COR-L47 (cell line): ENCODE data around the gene SYNPR.

ENCODE experiments used
- DNase-seq: peaks from one replicate; lab custom pipeline; 2025; lab: John Stamatoyannopoulos, UW

Gene SYNPR

DNA sequence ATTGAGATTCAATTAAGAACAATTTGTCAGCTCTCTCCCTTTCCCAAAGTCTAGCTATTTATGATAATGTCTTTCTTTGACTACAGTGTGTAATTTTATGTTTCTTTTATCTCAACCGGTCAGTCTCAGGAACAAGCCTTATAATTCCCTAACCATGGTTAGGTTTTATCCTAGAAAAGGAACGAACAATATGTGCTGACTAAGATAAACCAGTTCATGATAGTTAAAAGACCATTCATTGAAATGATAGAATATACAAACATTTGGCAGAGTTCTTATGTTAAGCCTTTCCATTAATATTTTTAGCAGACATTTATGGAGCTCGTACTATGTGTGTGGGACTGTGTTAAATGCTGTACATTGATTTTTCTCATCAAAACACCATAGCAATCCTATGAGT is 106.3 kb downstream of the SYNPR start:
- DNase-seq = no peak

DNA sequence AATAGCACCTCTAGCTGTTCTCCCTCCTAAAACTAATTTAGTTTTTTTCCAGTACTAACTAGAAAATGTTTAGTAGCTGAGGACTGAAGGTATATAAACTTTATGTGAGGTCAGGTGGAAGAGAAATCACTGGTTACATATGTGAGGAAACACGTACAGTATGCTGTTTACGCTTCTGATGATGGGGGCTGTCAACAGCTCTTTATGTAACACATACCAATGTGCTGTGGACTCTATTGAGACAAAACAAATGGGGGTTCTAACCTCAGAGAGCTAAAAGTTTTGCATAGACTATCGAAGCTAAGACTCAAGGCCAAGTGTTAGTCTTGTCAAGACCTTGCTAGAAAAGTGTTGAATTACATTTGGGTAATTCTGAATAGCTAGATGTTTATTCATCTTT is 107.5 kb downstream of the SYNPR start:
- no peak for DNase-seq

DNA sequence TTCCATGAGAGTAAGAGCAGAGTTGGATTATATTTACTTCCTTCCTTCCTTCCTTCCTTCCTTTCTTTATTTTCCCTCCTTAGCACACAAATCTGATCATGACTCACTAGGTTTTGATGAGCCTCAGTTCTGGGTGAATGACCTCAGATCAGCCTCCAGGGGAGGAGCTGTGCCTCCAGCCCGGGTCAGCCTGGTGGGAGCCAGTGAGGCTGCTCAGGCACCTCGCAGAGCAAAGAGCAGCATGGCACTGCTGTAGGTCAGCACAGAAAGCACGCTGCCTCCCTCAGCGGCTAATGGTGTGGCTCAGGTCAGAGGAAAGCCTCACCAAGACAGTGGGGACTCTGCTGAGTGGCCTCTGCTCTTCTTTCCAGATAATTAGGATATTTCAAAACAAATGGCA is 108.5 kb downstream of the SYNPR start:
- no peak for DNase-seq

DNA sequence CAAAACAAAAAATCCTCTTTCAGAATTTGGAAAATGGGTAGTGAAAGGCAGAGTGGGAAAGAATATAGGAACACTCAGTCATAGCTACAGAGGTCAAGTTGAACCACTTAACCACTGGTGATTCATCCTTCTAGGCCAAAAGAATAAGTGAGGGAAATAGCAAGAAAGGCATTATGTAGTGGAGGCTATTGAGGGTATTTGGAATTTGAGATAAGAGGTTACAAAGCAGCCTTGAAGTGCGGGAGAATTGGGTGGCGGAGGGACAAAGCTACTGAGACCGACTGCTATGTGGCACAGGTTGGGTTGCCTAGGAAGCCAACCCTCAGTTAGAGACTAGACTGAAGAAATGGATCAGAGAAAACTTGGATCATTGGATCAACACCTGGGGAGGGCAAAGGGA is 109.5 kb downstream of the SYNPR start:
- no peak for DNase-seq

DNA sequence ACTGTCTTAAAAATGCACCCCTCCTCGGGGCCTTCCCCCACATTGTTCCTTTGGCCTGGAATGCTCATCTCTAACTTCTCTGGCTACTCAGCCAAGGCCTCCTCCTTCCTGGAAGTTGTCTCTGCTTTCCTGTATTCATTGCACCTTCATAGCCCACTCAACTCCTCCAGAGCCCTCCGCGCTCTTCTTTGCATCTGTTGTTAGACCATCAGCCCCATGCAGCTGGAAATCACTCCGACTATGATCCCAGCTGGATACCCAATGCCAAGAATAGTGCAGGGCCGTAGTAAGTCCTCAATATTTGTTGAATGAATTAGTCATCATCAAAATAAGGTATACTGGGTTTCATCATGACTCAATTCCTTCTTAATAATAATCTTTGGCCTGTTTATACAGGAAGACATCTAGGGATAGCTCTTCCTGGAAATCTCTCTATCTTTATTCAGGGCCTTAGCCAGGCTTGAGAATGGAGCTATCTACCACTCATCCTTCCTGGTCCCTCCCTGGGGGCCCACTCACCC is 112.7 kb downstream of the SYNPR start:
- no peak for DNase-seq

DNA sequence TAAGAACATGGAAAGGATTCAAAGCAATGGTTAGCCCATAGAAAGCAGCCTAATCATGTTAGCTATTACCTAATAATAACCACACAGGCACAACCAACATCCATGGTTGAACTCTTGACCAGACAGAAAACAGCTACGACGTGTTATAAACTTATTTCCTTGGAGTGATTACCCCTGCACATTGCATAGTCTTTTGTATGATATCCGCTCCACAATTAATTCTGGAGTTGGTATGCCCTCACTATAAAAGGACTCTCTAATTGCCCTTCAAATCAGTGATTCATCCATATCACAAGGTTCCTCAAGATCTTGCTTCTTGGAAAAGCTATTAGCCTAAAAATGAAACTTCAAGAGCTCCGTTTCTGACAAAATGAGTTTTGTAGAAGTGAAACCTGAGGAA is 117.9 kb downstream of the SYNPR start:
- DNase-seq = no peak

DNA sequence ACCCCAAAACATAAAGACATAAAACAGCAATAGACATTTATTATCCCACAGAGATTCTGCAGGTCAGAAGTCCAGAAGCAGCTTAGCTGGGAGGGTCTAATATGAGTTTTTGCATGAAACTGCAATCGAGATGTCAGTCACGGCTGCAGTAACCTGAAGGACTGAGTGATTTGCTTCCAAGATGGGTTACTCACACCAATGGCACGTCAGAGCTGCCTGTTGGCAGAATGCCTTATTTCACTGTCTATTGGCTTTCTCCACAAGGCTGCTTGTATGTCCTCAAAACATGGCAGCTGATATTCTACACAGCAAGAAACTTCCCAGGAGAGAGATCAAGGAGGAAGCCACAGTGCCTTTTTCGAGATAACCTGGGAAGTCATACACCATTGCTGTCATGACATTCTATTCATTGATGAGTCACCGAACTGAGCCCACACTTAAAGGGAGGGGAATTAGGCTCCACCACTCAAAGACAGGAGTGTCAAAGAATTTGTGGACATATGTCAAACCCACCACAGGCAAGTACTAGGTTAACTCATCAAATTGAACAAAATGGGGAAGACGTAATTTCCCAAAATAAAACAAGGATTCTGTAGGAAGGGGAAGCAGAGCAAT is 122.2 kb downstream of the SYNPR start:
- DNase-seq = no peak

DNA sequence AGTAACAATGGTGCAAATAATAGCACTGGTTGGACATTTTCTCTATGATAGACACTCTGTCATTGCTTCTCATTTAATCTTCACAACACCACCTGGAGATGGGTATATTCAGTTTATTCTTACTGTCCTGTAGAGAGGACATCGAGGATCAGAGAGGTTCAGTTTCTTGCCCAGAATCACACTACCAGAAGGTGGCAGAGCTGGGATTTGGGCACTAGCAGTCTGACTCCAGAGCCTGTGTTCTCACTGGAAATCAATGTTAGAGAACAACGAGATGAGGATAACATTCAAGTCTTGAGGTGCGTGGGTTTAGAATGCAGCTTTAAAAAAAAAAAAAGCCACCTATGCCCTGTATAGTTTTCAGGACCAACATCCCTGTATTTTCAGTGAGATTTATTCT is 127.8 kb downstream of the SYNPR start:
- DNase-seq = no peak

DNA sequence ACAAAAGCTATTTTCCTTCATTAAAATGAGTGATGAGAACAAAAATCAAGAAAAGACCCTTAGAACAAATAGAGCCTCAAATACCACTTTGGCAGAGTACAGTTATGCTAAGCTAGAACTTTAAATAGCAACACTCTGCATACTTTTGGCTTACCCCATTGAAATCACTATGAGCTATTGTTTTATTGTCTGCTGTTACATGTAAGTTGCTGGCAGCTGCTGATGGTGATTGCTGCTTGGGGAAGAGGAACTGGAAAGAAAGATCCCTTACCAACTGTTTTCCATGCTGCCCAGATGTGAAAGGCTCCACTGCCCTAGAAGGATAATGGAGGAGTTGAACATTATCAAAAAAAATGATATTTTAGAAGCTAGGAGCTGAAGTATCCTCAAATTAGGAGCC is 135.4 kb downstream of the SYNPR start:
- no peak for DNase-seq

DNA sequence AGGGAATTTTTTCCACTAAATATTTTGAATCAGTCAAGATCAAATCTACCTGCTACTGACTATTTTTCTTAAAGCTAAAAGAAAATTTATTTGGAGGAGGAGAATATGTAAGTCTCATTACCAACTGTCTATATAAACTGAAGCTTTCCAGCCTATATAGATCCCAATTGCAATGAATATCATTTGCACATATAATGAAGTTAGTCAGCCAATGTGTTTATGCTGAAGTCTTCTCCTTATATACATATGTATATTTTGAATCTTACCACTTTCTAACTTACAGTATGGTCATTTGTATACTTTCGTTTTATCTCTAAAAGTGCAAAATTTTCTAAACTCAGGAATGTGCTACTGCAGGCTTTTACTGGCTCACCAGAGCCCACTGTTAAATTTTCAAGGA is 136.5 kb downstream of the SYNPR start:
- DNase-seq = no peak

DNA sequence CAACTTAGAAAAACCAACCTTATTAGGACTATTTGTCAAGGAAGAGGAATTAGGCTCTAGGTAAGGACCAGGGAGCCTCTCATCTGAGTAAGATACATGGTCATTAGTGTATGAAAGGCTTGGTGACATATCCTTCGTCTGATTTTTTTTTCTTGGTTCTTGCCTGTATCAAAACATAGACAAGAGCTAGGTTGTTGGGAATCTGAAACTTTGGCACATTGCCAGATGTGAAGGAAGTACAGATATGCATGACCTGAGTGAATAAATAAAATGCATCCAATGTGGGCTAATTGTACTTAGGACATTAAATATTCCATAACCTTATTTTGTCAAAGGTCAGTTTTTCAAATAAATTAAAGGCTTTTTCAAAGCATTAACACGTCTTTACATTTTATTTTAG is 151.8 kb downstream of the SYNPR start:
- no peak for DNase-seq

DNA sequence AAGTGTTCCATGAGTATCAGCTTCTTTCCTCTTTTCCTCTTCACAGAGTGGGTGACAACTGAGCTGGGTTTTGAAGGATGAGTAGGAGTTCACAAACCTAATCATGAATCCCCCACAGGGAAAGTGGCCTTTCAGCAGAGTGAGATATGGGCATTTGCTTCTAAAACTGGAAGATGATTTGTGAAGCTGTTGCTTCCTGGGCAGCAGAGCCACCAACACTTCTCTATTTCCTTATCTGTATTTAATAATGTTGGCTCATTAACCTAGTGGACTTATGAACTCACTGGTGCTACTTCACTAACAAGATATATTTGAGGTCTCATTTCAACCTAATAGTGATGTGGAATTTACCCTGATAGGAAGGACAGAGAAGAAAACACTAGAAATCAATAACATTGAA is 152.8 kb downstream of the SYNPR start:
- DNase-seq = no peak

DNA sequence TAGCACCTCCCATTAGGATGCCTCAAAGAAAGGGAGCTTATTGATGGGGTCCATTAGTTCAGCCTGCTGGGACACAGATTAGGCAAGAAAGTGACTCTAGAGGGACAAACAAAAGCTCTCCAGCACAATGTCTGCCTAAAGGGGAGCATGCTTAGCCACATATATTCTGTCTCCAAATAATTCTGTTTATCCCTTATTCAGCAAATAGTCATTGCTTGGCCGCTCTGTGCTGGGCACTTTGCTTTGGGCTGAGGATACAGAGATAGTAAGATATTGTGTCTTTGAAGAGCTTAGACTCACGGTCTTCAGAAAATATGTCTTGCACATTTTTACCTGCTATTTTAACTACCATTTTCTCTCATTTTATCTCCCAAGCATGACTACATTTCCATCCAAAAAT is 159.8 kb downstream of the SYNPR start:
- DNase-seq = no peak

DNA sequence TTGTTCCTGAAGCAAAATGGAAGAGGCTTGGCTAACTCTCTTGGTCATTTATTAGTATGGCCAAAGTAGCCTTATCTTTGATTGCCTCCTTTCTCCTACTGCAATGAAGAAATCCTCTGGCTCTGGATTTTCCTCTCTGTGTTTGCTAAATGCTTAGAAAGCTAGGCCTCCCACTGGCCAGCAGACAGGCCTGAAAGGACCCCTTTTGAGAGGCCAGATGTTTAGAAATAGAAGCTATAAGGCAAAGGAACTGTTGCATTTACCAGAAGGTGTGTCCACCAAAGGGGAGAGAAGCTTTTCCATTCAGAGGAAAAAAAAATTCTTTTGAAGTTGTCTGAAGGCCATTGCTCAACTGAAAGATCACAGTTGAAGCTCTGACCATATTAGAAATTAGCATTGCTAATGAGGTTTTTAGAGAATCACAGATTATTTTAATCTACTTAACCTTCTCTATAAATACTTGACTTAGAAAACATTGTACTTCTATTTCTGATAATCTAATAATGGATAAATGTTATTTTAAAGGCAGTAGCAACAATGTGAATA is 160.8 kb downstream of the SYNPR start:
- no peak for DNase-seq

DNA sequence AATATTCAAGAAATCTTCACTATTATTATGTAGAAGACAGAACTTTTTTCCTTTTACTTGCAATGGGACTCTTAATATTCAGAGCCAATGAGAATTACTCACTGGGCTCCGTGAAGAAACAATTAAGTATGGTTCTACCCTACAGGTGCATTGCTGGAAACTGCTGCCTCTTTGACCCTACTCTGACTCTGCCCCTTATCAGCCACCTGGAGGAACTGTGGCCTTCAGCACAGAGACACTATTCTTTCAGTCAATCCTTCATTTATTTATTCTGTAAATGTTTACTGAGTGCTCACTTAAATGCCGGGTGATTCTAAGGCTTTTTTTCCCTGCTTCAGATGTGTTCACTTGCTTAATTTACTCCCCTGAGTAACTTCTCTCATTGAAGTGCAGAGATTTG is 163.2 kb downstream of the SYNPR start:
- DNase-seq = no peak

DNA sequence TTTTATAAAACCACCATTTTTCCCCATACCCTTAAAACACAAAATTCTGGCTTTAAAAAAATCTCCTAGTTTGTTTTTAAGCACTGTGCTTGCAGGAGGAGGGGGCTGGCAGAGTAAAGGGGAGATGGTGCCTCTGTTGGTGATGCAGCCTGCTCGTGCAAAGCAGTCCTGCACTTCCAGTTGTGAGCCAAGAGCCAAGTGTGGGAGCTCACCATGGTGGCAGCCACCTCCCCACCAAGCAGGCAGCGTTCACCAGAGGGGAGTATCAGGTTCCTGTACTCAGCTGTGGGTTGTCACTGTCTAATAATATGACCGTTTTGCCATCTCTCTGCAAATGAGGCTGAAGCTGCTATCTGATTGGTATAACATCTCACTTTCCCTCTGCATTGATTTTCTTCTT is 164.8 kb downstream of the SYNPR start:
- DNase-seq = no peak

DNA sequence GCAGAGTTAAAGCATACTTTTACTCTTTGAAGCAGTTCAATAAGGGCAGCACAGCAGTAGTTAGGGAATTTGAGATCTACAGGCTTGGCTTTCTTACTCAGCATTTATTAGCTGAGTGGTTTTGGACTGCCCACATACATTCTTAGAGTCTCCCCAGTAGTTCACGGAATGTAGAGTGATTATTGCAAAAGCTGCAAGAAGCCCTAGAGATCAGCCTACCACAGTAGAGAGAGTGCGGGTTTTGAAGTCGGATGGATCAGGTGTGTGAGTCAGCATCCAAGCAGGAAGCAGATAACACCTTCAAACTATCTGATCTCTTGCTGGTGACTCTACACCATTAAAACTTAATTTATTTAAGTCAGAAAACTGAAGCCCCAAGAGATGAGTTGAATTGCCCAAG is 171.9 kb downstream of the SYNPR start:
- DNase-seq = no peak

DNA sequence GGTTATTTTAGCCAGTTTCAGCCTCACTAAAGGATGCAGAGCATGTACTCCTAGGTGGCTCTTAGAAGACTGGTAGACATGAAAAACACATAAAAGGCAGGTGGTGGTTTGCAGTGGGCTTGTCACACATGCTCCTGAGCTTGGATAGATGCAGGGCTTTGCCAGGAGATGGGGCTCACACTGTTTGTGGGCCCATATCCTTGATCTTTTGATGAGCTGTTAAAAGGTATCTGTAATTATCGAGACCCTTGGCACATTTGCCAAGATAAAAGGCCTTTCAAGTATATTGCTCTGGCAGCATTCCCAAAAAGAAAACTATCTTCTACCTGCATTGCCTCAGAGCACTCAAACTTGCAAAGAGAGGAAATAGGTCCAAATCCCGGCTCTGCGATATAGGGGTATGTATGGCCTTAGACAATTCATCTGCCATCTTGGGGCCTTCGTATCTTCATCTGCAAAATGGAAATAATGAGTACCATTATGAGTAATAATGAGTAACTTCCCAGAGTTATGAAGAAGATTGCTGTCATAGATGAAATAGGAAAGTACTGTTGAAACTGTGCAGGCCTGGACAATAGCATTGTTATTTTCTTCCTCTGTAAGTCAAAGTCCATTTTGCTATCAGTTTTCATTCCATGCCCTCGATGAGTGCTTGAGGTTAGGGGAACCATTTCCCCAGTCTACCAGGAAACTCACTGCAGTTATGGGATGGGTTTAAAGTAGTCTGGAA is 172.7 kb downstream of the SYNPR start:
- no peak for DNase-seq

DNA sequence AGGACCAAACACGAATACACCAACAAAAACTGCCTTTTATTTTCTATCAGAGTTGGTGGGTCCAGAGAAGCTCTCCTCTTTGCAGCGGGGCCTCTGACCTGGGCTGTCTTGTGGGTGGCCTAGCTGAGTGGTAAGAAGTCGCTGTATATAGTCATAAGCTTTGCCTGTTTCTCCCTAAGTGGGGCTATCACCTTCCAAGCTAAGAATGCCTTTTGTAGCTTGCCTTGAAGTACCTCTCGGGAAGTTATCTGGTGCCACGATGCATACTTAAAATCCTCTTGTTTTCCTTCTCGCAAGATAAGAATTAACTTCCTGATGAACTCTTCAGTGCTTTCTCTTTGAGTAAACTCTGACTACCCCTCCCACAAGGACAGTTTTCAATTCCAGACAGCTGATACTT is 178.8 kb downstream of the SYNPR start:
- DNase-seq = no peak

DNA sequence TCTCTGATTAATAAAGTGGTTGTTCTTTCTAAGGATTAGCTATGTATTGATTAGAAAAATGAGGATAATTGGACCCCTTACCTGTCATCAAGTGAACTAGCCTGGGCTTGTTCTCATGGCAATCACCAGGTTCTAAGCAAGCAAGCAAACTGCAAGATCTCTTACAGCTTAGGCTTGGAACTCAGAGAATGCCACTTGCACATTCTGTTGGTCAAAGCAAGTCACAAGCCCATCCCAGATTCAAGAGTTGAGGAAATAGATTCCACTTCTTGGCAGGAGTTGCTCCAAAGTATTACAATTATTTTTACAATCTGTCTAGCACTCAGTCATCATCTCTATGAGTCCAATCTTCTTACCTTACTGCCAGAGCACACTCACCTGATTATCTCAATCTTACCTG is 180.3 kb downstream of the SYNPR start:
- DNase-seq = no peak

DNA sequence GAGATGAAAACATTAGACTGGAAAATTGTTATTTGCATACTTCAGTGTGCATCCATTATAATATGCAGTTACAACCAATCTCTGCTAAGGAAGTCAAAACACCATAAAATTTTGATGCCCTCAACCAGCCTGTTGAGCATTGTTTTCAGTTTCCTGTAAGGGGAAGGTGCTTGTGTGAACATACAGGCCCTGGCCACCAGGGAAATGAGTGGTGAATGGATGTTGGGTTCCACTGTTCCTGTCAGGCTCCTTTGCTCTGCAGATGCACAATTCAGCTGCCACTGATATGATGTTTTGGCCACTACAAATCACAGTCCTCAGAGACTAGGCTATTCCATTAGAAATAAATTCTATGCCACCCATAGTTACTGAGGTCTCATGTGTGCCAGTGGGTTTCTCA is 184.6 kb downstream of the SYNPR start:
- DNase-seq = no peak

DNA sequence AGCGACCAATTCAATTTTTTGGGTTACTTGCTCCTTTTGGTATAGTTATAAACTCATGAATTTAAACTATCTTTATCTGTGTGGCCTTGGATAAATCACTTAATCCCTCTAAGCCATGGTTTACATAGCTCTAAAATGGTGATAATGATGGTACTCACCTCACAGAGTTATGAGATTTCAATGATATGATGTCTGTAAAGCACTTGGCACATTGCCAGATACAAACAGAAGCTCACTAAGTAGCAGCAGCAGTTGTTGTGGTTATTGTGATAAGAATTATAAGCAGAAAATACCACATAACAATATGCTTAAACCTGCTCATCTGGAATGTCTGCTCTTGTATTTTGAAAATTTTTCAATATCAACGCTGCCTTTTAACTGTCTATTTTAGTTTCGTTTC is 189.3 kb downstream of the SYNPR start:
- no peak for DNase-seq

DNA sequence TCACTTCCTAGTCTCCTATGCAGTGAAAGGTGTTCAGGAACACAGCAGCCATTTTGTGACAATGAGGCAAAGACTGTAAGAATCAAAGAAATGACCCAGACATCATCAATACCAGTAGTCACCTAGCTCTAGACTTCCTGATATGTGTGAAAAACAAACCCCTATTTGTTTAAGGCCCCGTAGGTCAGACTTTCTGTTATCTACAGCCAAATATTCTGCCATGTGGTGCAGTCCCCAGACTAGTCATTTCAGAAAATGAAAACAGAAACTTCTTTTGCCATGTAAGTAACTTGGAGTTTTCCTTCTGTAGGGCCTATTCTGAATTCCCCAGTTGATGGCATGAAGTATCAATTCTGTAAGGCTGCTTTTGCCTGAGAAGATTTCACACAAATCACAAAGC is 192.6 kb downstream of the SYNPR start:
- no peak for DNase-seq

DNA sequence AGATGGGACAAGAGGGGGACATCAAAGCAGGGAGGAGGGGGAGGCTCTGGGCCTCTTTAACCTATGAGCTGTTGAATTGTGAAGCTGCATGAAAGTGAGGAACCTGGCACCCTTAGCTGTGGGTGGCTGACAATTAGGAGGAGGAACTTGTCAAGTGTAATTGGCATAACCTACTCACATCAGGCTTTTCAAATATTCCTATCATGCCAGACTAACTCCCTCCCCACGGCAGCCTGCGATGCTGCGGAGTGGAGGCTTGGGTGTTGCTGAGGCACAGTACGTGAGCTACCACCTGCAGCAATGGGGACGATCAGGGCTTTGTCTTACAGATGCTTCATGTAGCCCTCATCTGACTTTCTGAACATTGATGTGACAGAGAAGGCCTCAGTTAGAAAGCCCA is 193.7 kb downstream of the SYNPR start:
- no peak for DNase-seq
